Measurements from ENCODE around the gene SPAG6. TPM values are rescaled to one million over a fixed set of nuclear protein-coding genes. Genes with fewer than 3 reads are reported as not detected.

The SPAG6 gene
- total and polyA plus RNA-seq, 10 donors, result 0.11 TPM; not detected in 9

DNA sequence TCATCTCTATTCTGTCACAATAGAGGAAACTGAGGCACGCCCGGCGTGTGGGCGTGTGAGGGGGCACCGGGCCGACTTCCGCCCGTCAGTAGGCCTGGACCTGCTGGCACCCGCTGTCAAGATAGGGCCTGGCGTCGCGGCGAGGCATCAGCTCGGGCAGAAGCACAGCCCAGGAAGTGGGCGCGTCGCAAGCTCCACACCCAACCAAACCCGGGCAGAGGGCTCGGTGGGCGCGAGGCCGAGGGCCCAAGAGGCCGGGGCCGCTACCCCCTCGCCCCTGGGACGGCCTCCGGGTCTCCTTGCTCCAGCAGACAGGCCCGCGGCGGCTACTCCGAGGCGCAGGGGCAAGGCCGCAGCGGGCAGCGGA is 91.2 kb downstream of the SPAG6 start:
- Histone ChIP-seq H3K4me1 (peaks cover 5 to 39% (median 21%) of the 10 kb centered on the region in 6 donors), H3K9me3 (no peaks in the 10 kb centered on the region), H3K36me3 (no peaks in the 10 kb centered on the region), H3K27me3 (replicated peaks in 1 of 7) (peaks cover 0 to 8% (median 0%) of the 10 kb centered on the region in 7 donors), H3K27ac (peak overlapping the region; percentile 93 to 99 (median 98)), H3K4me3 (peak overlapping the region; percentile 52 to 81 (median 62))
- DNase-seq, result no peak
- TF ChIP-seq POLR2AphosphoS5 (IDR thresholded peaks at IDR 0.05), result no peak
- TF ChIP-seq POLR2A (IDR thresholded peaks at IDR 0.05), result no peak
- TF ChIP-seq, protein P1, sequence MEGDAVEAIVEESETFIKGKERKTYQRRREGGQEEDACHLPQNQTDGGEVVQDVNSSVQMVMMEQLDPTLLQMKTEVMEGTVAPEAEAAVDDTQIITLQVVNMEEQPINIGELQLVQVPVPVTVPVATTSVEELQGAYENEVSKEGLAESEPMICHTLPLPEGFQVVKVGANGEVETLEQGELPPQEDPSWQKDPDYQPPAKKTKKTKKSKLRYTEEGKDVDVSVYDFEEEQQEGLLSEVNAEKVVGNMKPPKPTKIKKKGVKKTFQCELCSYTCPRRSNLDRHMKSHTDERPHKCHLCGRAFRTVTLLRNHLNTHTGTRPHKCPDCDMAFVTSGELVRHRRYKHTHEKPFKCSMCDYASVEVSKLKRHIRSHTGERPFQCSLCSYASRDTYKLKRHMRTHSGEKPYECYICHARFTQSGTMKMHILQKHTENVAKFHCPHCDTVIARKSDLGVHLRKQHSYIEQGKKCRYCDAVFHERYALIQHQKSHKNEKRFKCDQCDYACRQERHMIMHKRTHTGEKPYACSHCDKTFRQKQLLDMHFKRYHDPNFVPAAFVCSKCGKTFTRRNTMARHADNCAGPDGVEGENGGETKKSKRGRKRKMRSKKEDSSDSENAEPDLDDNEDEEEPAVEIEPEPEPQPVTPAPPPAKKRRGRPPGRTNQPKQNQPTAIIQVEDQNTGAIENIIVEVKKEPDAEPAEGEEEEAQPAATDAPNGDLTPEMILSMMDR (IDR thresholded peaks at IDR 0.05 in 8 of 11, conservative IDR thresholded peaks at IDR 0.05 in 3 of 11), result peak in 1 of 11 experiments; percentile 13
- WGBS, 5 donors, result 6 to 28% (median 8%) methylated on average over 8 to 35 of the region's 35 CpGs
- intact Hi-C loops (cut with DNase I; ENCODE audit: low total_unique reads), result no loop called here

DNA sequence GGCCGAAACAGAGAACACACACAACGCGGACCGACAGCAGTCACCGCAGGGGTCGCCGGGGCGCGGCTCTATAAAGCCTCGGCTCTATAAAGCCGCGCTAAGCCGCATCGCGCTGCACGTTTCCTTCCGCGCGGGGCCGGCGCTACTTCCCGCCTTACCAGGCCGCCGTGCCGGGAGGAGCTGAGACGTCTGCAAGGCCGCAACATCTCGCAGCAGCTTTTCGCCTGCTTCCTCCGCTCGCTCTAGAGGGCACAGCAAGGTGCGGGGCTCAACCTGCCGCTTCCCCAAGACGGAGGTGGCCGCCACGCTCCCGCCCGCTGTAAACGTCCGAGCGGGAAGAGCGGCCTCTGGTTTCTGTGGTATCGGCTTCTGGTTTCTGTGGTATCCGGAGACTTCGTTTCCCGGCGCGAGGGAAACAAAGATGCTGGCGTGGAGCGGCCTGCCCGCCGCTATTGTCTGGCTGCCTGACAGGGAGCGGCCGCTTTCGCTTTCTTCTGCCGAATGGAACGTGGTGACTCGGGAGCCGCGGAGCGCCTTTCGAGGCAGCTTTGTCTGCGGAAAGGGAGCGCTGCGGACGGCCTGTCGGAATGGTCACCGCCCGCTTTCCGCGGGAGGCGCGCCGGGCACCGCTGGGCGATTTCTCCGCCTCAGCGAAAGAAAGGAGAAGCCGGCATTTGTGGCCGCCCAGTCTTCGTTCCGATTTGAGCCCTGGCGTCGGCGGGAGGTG is 91.8 kb downstream of the SPAG6 start:
- Histone ChIP-seq H3K27me3 (replicated peaks in 1 of 7) (peaks cover 0 to 3% (median 0%) of the 10 kb centered on the region in 7 donors), H3K9me3 (no peaks in the 10 kb centered on the region), H3K4me3 (peak overlapping the region; percentile 52 to 81 (median 62)), H3K4me1 (peaks cover 5 to 39% (median 21%) of the 10 kb centered on the region in 6 donors), H3K36me3 (no peaks in the 10 kb centered on the region), H3K27ac (peak overlapping the region; percentile 93 to 99 (median 98))
- WGBS, 5 donors, result 0% methylated on average over 39 to 85 of the region's 85 CpGs
- peak; percentile 99 for DNase-seq
- intact Hi-C loops (cut with DNase I; ENCODE audit: low total_unique reads), result no loop called here
- TF ChIP-seq POLR2AphosphoS5 (IDR thresholded peaks at IDR 0.05), result peak; percentile 99 to 100 (median 99)
- peak; percentile 93 to 97 (median 96) for TF ChIP-seq POLR2A (IDR thresholded peaks at IDR 0.05)
- TF ChIP-seq, protein P1 (IDR thresholded peaks at IDR 0.05 in 8 of 11, conservative IDR thresholded peaks at IDR 0.05 in 3 of 11), result peak in 4 of 11 experiments; percentile 8 to 39 (median 25)

DNA sequence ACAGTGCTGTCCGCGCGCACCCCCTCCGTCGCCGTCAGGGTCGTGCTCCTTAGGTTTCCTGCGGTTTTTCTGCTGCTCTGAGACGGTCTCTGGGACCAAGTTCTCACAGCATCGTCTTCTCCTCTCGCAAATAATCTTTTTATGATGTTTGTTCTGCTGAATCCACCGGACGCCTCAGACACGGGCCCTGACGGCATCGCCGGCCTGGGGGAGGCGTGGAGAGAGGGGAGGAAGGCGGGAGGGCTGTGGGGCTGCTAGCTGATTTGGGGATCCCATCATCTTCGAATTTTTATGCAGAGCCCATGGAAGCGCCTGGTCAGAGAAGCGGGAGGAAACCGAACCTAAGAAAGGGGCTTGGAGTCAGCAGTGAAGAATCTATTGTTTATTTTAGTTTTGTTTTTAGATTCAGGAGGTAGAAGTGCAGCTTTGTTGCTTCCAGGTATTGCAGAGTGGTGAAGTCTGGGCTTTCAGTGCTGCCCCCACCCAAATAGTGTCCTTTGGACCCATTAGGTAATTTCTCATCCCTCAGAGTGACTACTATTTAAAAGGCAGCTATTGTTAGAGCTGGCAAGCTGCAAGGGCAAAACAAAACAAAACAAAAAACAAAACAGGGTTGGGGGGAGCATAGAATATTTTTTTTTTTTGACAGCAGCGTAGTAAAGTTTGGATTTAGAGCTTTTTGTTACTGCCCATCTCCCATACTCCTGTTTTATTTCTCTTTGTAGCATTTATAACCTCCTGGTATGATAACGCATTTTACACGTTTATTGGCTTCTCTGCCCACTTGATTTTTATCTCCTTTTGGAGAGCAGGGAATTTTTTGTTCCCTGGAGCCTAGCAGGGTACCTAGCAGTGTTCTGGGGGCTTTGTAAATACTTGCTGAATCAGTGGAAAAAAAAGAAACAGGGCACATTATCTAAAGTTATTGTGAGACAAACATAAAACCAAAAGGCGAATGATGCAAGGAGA is 92.6 kb downstream of the SPAG6 start:
- TF ChIP-seq, protein P1 (IDR thresholded peaks at IDR 0.05 in 8 of 11, conservative IDR thresholded peaks at IDR 0.05 in 3 of 11), result peak in 1 of 11 experiments; percentile 18
- no peak for TF ChIP-seq POLR2A (IDR thresholded peaks at IDR 0.05)
- Histone ChIP-seq H3K4me3 (peak overlapping the region; percentile 52 to 81 (median 62)), H3K36me3 (no peaks in the 10 kb centered on the region), H3K9me3 (no peaks in the 10 kb centered on the region), H3K27me3 (replicated peaks in 1 of 7) (no peaks in the 10 kb centered on the region), H3K4me1 (peaks cover 5 to 39% (median 21%) of the 10 kb centered on the region in 6 donors), H3K27ac (peak overlapping the region; percentile 93 to 99 (median 98))
- DNase-seq, result no peak
- intact Hi-C loops (cut with DNase I; ENCODE audit: low total_unique reads), result no loop called here
- WGBS, 5 donors, result 5 to 7% (median 7%) methylated on average over 24 to 27 of the region's 27 CpGs

Data from spleen (tissue), 11 donors.